ENCODE measurements around the gene D2HGDH.

GRCh38 chr2:241768850-241769249 is 34.4 kb downstream of the D2HGDH start:
- no peak for TF ChIP-seq POLR2A (IDR thresholded peaks at IDR 0.05)
- no peak for TF ChIP-seq CTCF (IDR thresholded peaks at IDR 0.05)

Measured in prostate gland (tissue), 2 donors.